Hematopoietic multipotent progenitor cell treated with erythropoietin and hydrocortisone succinate and interleukin-3 and kit ligand, for 4 days (in vitro differentiated cells): ENCODE data around the gene SMARCA4.
A peak's percentile ranks its signal among the peaks of the same experiment; 100 is the strongest.

Experiments
- DNase-seq: peaks from one replicate; pipeline ENCODE4 v3.0.0-alpha.2; 2015

Gene SMARCA4

GRCh38 chr19:10960314-10961072, at the start of gene SMARCA4:
TSS of gene SMARCA4 (plus strand) at chr19:10961030. CDS start at chr19:10984152, 23,122 bp downstream.
- peak; percentile 99 for DNase-seq

- no peak for DNase-seq
These were observed 49.1 kb upstream of the SMARCA4 start for GRCh38 chr19:10911579-10912363.

DNA sequence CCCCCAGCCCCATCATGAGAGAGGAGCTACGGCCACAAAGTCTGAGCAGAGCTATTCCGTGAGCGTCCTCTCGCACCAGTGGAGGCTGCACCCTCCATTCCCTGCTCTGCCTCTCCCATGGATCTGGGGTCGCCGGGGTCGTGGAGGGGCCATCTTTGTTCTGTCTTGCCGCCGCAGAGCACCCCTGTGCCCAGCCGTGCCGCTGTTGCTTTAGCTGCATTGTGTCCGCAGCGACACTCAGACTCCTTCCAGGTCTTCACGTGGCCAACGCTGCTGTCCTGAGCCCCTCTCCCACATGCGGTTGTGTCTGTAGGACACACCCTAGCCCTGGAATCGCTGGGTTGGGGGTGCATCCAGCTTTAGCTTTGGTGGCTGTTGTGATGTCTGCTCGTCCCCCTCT, 48.2 kb upstream of the SMARCA4 start:
- no peak for DNase-seq

GRCh38 chr19:10913716-10914340, 47.0 kb upstream of the SMARCA4 start:
- DNase-seq: no peak

DNA sequence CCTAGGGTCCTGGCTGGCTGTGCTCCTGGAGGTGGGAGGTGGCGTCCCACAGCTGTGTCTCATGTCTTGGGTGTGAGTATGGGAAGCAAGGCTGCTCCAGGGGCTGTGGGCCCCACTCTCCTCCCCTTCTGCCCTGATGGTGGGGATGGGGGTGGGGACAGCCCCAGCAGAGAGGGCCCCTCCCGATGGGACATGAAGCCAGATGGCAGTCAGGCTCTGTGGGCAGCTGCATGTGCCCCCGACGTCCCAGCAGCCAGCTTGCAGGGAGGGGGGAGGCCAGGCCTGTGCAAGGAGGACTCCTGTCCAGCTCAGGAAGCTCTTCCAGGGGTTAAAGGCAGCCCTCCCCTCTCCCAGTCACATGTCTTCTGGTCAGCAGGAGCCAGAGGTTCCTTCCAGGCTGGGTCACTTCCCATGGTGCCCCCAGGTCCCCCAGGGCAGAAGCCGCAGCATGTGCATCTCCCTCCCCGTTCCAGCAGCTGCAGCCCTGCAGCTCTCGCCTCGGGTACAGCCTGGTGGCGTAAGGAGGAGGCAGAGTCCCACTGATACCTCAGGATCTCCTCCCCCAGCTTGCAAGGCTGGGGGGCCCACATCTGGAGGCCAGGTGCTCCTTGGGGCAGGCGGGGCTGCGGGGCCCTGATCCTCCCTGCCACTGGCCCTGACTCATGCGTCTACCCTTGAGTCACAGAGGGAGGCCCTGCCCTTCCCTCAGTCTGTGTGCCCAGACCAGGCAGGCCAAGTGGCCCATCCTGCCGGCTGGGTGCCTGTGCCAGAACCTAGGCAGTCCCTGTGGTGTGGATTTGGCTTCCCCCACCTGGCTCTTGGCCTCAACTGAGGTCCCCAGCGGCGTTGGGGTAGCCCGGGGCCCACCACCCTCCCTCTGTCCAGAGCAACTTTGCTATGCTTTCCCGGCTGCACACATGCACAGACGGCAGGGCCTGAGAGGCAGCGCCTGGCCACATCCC, 45.4 kb upstream of the SMARCA4 start:
- no peak for DNase-seq

DNA sequence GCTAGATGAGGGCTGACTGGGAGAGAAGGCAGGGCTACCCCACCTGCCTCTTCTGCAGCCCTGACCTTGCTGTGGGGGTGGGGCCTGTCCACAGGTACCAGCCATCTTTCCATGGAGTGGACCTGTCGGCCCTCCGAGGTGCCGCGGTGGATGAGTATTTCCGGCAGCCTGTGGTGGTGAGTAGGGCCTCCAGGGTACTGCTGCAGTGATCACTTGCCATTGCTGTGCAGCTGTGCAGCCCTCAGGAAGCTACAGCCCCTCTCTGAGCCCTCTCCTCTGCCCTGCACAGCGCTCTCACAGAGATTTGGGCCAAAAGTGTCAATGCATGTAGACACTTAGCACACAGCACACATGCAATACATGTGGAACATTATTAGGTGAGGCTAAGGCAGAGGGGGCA, 44.2 kb upstream of the SMARCA4 start:
- DNase-seq: no peak

DNA sequence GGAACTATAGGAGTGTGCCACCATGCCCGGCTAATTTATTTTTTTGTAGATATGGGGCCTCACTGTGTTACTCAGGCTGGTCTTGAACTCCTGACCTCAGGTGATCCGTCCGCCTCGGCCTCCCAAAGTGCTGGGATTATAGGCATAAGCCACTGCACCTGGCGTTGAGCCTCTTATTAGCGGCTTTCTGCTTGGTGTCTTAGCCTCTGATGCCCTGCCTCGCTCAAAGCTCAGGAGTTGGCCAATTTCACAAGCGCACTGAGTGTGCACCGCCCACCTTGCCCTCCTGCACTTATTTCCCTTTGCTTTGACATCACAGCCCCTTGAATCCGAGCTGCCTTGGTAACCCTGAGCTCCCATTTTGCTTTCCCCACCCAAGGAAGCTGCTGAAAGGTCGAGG, 42.5 kb upstream of the SMARCA4 start:
- no peak for DNase-seq

- no peak for DNase-seq
These were observed 41.2 kb upstream of the SMARCA4 start for GRCh38 chr19:10919352-10920287.

DNA sequence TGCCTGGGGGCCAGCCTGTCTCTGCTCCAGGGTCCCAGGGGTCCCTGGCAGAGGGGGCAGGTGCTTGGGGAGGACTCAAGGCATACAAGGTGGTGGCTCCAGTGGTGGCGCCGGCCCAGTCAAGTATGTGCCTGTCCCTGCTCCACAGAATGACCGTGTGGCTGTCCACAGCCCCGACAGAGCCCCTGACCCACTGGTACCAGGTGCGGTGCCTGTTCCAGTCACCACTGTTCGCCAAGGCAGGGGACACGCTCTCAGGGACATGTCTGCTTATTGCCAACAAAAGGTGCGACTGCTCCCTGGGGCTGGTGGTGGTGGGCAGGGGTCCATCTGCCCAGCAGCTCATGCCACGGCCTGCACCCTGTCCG, 40.6 kb upstream of the SMARCA4 start:
- no peak for DNase-seq

GRCh38 chr19:10920781-10921180, 40.0 kb upstream of the SMARCA4 start:
- DNase-seq: no peak

DNA sequence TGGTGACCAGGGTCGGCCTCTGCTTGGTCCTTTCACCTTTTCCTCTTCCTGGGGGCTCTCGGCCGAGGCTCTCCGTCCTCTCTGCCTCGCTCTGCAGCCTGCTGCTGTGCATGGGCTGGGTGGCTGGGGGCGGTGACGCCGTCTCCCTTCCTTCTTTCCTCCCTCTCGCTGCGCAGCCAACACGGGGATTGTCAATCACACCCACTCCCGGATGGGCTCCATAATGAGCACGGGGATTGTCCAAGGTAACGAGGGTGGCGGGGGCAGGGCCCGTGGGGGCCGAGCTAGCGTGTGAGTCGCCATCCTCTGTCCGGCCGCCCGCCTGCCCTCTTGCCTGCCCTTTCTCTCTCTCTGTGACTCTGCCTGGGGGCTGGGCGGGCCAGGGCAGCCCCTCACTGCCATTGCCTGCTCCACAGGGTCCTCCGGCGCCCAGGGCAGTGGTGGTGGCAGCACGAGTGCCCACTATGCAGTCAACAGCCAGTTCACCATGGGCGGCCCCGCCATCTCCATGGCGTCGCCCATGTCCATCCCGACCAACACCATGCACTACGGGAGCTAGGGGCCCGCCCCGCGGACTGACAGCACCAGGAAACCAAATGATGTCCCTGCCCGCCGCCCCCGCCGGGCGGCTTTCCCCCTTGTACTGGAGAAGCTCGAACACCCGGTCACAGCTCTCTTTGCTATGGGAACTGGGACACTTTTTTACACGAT, 39.5 kb upstream of the SMARCA4 start:
- DNase-seq: no peak

- no peak for DNase-seq
These were observed 38.8 kb upstream of the SMARCA4 start for GRCh38 chr19:10921910-10922637.

- no peak for DNase-seq
These were observed 38.2 kb upstream of the SMARCA4 start for GRCh38 chr19:10922638-10923014.

DNA sequence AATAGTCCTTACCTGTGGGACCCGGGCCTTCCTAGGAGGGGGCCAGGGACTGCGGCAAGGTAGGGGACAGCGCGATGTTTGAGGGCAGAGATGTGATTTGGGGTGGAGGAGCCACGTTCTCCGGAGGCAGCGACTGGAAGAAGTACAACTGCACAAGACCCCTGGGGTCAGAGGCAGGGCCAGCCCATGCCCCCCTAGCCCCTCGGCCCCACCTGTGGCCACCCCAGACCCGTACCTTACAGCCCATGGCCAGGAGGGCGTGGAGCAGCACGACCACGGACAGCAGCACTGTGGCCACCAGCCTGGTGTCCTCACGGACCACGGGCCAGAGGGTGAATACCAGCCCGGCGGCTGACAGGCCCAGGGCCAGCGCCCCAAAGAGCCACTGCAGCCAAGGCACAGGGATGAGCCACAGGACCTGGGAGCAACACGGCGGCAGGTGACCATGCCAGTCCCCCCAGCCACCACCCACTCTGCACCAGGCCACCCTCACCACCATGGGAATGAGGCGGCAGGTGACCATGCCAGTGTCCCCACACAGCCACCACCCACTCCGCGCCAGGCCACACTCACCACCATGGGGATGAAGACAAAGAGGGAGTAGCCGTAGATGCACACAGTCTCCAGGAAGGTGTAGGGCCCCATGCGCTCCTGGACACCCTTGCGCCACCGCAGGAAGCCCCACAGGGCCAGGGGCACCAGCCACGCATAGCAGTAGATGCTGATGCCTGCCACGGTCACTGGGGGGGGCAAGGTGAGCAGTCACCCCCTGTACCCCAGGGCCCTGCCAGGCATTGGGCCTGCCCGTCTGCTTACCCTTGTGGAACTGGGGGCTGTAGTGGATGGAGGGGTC, 37.3 kb upstream of the SMARCA4 start:
- DNase-seq: no peak

- no peak for DNase-seq
These were observed 36.2 kb upstream of the SMARCA4 start for GRCh38 chr19:10924597-10924996.

DNA sequence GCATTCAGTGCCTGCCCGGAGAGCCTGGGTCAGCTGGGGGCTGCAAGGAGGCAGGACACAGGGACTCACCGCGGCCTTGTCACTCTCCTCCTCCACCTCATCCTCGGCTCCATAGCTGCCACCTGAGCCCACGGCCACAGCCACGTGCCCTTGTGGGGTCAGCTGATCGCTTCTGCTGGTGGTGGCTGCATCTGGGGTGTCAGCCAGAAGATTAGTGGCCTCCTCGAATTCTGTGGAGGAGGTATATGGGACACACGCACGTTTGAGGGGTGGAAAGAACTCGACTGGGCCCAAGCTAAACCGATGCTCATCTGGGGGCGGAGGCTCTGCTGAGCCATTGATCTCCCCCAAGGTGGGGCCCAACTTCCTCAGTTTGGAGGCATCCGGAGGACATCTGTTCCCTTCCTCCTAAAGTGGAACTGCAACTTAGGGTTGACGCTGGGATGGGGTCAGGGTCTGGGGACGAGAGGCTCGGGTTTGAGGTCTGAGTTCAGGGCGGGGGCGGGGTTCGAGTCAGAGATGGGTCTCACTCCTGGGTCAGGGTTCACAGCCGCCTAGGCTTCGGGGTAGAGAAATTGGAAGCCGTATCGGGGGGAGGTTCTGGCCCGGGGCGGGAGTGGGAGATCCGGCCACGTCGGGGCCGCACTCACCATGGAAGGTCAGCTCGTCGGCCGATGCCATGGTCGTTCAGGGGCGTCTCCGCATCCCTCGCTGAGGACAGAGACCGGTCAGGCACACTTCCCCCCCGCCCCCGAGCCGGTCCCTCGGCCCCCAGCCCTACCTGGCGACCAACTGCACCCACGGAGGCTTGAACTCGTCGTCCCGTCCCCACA, 32.9 kb upstream of the SMARCA4 start:
- DNase-seq: peak; percentile 38

DNA sequence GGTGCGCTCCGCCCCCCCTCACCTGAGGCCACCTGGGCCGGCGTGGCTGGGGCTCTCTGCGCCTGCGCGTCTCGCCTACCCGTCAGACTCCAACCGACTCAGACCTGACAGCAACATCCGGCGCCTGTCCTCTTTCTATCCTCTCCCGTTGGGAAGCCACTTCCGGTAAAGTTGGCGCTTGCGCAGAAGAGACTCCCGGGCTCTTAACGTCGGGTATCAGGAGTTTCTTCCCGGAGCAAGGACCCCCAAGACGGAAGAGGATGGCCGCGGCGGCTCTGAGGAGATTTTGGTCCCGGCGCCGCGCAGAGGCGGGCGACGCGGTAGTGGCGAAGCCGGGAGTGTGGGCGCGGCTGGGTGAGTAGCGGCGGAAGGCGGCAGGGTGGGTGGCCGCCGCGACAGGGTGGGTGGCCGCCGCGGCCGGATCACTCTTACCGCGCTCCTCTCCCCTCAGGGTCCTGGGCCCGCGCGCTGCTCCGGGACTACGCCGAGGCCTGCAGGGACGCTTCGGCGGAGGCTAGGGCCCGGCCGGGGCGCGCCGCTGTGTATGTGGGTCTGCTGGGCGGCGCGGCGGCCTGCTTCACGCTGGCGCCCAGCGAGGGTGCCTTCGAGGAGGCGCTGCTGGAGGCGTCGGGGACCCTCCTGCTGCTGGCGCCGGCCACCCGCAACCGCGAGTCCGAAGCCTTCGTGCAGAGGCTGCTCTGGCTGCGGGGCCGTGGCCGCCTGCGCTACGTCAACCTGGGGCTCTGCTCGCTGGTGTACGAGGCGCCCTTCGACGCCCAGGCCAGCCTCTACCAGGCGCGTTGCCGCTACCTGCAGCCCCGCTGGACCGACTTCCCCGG, 32.0 kb upstream of the SMARCA4 start, which contains the start of the genes TIMM29 and YIPF2:
TSS of gene TIMM29 (plus strand) at position 249 of the 839 bp plus-strand sequence. CDS start at position 261, 12 bp downstream.
TSS of gene YIPF2 (minus strand) at position 77 of the 839 bp plus-strand sequence. CDS start 229 bp downstream, outside the sequence.
- DNase-seq: peak; percentile 99
